ENCODE data around the gene UPP2. TPM values are rescaled to one million over a fixed set of nuclear protein-coding genes. Genes with fewer than 3 reads are reported as not detected.

UPP2 gene
- total and polyA plus RNA-seq, 7 donors: not detected

DNA sequence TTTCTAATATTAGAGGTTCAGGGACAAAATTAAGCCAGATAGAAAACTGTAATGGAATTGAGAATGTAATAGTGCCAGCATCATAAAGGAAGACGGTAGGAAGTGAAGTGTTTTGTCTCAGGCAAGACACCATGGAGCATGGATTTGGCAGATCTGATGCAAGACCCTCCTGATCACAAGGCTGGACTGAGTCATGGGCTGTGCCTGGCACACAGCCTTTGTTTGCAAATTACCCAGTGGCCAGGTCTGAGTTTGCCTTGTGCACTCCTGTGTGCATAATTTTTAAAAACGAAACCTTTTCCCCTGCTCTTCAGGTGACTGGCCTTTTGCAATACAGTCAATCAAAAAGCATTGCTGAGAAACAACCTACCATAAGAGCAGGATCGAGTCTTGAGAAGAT lies 2.0 kb upstream of the UPP2 start:
- H3K4me1 ChIP-seq: no peaks in the 10 kb centered on the region
- no peak overlapping the region for H3K4me3 ChIP-seq
- intact Hi-C loops (cut with DNase I): no loop called here
- DNase-seq (no peak), ATAC-seq (no peak)
- H3K27ac ChIP-seq: no peak overlapping the region
- TF ChIP-seq, protein P1, sequence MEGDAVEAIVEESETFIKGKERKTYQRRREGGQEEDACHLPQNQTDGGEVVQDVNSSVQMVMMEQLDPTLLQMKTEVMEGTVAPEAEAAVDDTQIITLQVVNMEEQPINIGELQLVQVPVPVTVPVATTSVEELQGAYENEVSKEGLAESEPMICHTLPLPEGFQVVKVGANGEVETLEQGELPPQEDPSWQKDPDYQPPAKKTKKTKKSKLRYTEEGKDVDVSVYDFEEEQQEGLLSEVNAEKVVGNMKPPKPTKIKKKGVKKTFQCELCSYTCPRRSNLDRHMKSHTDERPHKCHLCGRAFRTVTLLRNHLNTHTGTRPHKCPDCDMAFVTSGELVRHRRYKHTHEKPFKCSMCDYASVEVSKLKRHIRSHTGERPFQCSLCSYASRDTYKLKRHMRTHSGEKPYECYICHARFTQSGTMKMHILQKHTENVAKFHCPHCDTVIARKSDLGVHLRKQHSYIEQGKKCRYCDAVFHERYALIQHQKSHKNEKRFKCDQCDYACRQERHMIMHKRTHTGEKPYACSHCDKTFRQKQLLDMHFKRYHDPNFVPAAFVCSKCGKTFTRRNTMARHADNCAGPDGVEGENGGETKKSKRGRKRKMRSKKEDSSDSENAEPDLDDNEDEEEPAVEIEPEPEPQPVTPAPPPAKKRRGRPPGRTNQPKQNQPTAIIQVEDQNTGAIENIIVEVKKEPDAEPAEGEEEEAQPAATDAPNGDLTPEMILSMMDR (IDR thresholded peaks at IDR 0.05): no peak
- H3K36me3 ChIP-seq (ENCODE audit: insufficient read depth in 1 of 2, low read depth in 1 of 2): no peaks in the 10 kb centered on the region
- no peaks in the 10 kb centered on the region for H3K9me3 ChIP-seq
- no peaks in the 10 kb centered on the region for H3K27me3 ChIP-seq (ENCODE audit: insufficient read depth in 3 of 3, low read length in 2 of 3)
- 72 to 81% (median 76%) methylated on average over 3 of the region's 3 CpGs for WGBS, 3 donors

DNA sequence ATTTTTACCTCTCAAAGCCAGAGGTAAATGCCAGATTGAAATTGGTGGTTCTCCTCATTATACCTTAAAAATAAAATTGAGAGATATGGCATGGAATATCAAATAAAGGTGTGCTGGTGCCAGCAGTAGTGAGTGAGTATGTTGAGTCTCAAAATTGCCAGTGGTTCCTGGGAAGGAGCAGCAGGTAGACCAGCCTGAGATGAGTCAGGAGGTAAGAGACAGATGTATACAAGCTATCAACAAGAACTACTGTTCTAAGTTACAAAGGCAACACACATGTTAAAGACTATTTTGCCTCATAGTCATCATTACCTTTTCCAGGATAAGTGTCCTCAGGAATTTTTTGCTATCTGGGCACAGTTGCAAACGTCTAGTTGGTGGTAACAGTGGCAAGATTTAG lies 1.3 kb upstream of the UPP2 start:
- no peak overlapping the region for H3K27ac ChIP-seq
- DNase-seq (no peak), ATAC-seq (no peak)
- no peak overlapping the region for H3K4me3 ChIP-seq
- H3K36me3 ChIP-seq (ENCODE audit: insufficient read depth in 1 of 2, low read depth in 1 of 2): no peaks in the 10 kb centered on the region
- H3K4me1 ChIP-seq: no peaks in the 10 kb centered on the region
- no peaks in the 10 kb centered on the region for H3K9me3 ChIP-seq
- TF ChIP-seq, protein P1 (IDR thresholded peaks at IDR 0.05): no peak
- WGBS, 3 donors: 61 to 80% (median 61%) methylated on average over 1 of the region's 1 CpG
- intact Hi-C loops (cut with DNase I): no loop called here
- H3K27me3 ChIP-seq (ENCODE audit: insufficient read depth in 3 of 3, low read length in 2 of 3): no peaks in the 10 kb centered on the region

DNA sequence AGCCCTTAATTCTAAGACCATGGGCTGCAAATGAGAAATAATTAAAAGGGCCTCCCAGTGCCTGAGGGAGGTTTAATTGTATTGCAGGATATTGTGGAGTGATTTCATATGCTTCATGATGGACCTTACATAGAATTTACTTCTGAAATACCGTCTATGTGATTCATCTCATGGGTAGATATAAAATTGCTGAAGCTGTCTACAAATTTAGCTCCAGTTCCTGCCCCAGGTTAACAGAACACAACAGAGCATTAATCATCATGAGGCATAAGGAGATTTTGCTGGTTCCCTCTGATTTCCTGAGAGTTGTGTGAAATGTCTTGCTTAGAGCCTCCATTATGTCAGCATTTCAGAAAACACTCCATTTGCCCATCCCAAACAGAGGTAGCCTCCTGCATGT lies 770 bp downstream of the UPP2 start:
- no peak overlapping the region for H3K27ac ChIP-seq
- no peak overlapping the region for H3K4me3 ChIP-seq
- 68 to 79% (median 72%) methylated on average over 1 of the region's 1 CpG for WGBS, 3 donors
- intact Hi-C loops (cut with DNase I): no loop called here
- H3K36me3 ChIP-seq (ENCODE audit: insufficient read depth in 1 of 2, low read depth in 1 of 2): no peaks in the 10 kb centered on the region
- H3K9me3 ChIP-seq: no peaks in the 10 kb centered on the region
- no peaks in the 10 kb centered on the region for H3K27me3 ChIP-seq (ENCODE audit: insufficient read depth in 3 of 3, low read length in 2 of 3)
- TF ChIP-seq, protein P1 (IDR thresholded peaks at IDR 0.05): no peak
- H3K4me1 ChIP-seq: no peaks in the 10 kb centered on the region
- DNase-seq: no peak
- ATAC-seq: no peak

DNA sequence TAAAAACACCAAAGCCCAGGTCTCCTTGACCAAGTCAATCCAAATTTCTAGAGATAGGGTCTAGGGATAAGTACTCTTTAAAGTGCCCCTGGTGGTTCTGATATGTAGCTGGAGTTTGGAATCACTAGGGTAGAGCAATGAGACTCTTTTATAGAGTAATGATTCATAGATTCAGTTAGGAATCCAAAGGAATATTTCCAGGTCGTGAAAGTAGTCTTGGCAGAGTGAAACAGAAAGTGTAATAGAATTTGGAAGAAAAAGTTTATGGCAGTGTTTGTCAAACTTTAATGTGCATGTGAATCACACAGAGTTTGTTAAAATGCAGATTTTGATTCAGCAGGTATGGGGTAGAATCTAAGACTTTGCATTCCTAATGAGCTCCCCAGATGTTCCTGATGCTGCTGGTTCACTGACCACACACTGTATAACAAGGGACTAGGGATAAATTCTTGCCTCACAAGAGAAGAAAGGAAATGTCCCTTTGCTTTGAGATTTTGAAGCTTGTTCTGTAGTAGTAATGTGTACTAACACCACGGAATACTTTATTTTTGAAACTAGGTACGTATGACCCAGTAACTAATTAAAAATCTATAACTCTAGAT lies 1.8 kb downstream of the UPP2 start:
- intact Hi-C loops (cut with DNase I): no loop called here
- H3K36me3 ChIP-seq (ENCODE audit: insufficient read depth in 1 of 2, low read depth in 1 of 2): no peaks in the 10 kb centered on the region
- H3K27ac ChIP-seq: no peak overlapping the region
- no peak for DNase-seq
- no peak for ATAC-seq
- no peaks in the 10 kb centered on the region for H3K27me3 ChIP-seq (ENCODE audit: insufficient read depth in 3 of 3, low read length in 2 of 3)
- H3K4me3 ChIP-seq: no peak overlapping the region
- H3K4me1 ChIP-seq: no peaks in the 10 kb centered on the region
- 56 to 63% (median 62%) methylated on average over 3 of the region's 3 CpGs for WGBS, 3 donors
- TF ChIP-seq, protein P1 (IDR thresholded peaks at IDR 0.05): no peak
- H3K9me3 ChIP-seq: no peaks in the 10 kb centered on the region

DNA sequence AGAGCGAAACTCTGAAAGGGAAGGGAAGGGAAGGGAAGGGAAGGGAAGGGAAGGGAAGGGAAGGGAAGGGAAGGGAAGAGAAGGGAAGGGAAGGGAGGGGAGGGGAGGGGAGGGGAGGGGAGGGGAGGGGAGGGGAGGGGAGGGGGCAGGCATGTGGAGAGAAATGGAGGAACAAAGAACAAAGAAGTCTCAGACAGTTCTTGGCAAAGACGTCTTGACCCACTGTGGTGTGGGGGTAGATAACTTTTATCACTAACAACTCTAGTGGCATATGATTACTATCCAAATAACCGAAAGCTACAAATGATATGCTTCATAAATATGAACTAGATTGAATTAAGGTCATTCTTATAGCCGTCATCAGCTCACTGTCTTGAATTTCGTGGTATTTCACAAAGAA lies 3.2 kb downstream of the UPP2 start:
- Histone ChIP-seq H3K4me3 (no peak overlapping the region), H3K27me3 (ENCODE audit: insufficient read depth in 3 of 3, low read length in 2 of 3) (no peaks in the 10 kb centered on the region), H3K9me3 (no peaks in the 10 kb centered on the region), H3K27ac (no peak overlapping the region), H3K36me3 (ENCODE audit: insufficient read depth in 1 of 2, low read depth in 1 of 2) (no peaks in the 10 kb centered on the region), H3K4me1 (no peaks in the 10 kb centered on the region)
- DNase-seq (no peak), ATAC-seq (no peak)
- TF ChIP-seq, protein P1 (IDR thresholded peaks at IDR 0.05): no peak
- intact Hi-C loops (cut with DNase I): no loop called here
- 62 to 76% (median 68%) methylated on average over 4 to 5 of the region's 5 CpGs for WGBS, 3 donors

All from psoas muscle (tissue), 8 donors.